Measurements from ENCODE around the gene CERS6.
A peak's percentile ranks its signal among the peaks of the same experiment; 100 is the strongest.
"Not testable (repeated sequence)": the region's sequence is repeated elsewhere in the genome, so short reads cannot be mapped to it uniquely, and the experiment has no call there.

CERS6 gene

GRCh38 chr2:168455645-168456520, at the start of gene CERS6:
CERS6 (plus strand) TSS chr2:168456272; CDS start chr2:168456449, 177 bp downstream.
- peak; percentile 95 for DNase-seq

GRCh38 chr2:168412301-168412700, 43.8 kb upstream of the CERS6 start:
- DNase-seq: not testable (repeated sequence)

GRCh38 chr2:168413101-168413500, 43.0 kb upstream of the CERS6 start:
- not testable (repeated sequence) for DNase-seq

- no peak for DNase-seq
Measured at GRCh38 chr2:168416555-168416954, 39.5 kb upstream of the CERS6 start.

- no peak for DNase-seq
Measured at GRCh38 chr2:168422584-168422983, 33.5 kb upstream of the CERS6 start.

GRCh38 chr2:168424112-168424951, 31.7 kb upstream of the CERS6 start:
- DNase-seq: no peak

GRCh38 chr2:168424971-168425370, 31.1 kb upstream of the CERS6 start:
- DNase-seq: no peak

- DNase-seq: no peak
Measured at GRCh38 chr2:168426861-168427260, 29.2 kb upstream of the CERS6 start.

GRCh38 chr2:168427451-168427850, 28.6 kb upstream of the CERS6 start:
- no peak for DNase-seq

GRCh38 chr2:168428431-168428830, 27.6 kb upstream of the CERS6 start:
- no peak for DNase-seq

- no peak for DNase-seq
Measured at GRCh38 chr2:168429988-168430387, 26.1 kb upstream of the CERS6 start.

GRCh38 chr2:168430431-168430830, 25.6 kb upstream of the CERS6 start:
- DNase-seq: no peak

GRCh38 chr2:168431301-168432024, 24.6 kb upstream of the CERS6 start:
- no peak for DNase-seq

GRCh38 chr2:168432100-168432499, 24.0 kb upstream of the CERS6 start:
- DNase-seq: no peak

GRCh38 chr2:168432565-168433186, 23.4 kb upstream of the CERS6 start:
- no peak for DNase-seq

- no peak for DNase-seq
Measured at GRCh38 chr2:168433527-168433926, 22.5 kb upstream of the CERS6 start.

GRCh38 chr2:168434146-168434545, 21.9 kb upstream of the CERS6 start:
- peak; percentile 89 for DNase-seq

- no peak for DNase-seq
Measured at GRCh38 chr2:168436840-168437239, 19.2 kb upstream of the CERS6 start.

GRCh38 chr2:168438553-168438952, 17.5 kb upstream of the CERS6 start:
- no peak for DNase-seq

GRCh38 chr2:168439536-168439935, 16.5 kb upstream of the CERS6 start:
- DNase-seq: no peak

- DNase-seq: no peak
Measured at GRCh38 chr2:168441214-168441872, 14.7 kb upstream of the CERS6 start.

- no peak for DNase-seq
Measured at GRCh38 chr2:168443818-168444217, 12.3 kb upstream of the CERS6 start.
